Fibroblast of lung (primary cell): Measurements from ENCODE around the gene OR8H1. TPM values are rescaled to one million over a fixed set of nuclear protein-coding genes. Genes with fewer than 3 reads are reported as not detected.

Source experiments
- DNase-seq, 2 donors: peaks; one replicate each; pipeline versions ENCODE4 v3.0.0 to v3.0.0-alpha.2; 2010; ENCODE audit warnings: low read depth in 2 of 2
- H2AFZ ChIP-seq: 2 replicates; pipeline ENCODE4 v1.5.1; 2012; ENCODE audit warnings: low read length, control low read depth, inconsistent platforms
- H3K27ac ChIP-seq: 2 replicates; pipeline ENCODE4 v1.5.1; 2011; ENCODE audit warnings: low read length, control low read depth; ENCODE audit not compliant: insufficient read depth
- H3K27me3 ChIP-seq: 2 replicates; pipeline ENCODE4 v1.5.1; 2011; ENCODE audit warnings: mild to moderate bottlenecking, low read length; ENCODE audit not compliant: control insufficient read depth, insufficient read depth
- H3K36me3 ChIP-seq: 2 replicates; pipeline ENCODE4 v1.5.1; 2011; ENCODE audit warnings: low read length; ENCODE audit not compliant: control insufficient read depth, insufficient read depth
- H3K4me1 ChIP-seq: 2 replicates; pipeline ENCODE4 v1.5.1; 2011; ENCODE audit warnings: low read length; ENCODE audit not compliant: control insufficient read depth, insufficient read depth; ENCODE audit errors: extremely low read depth
- H3K4me2 ChIP-seq: 2 replicates; pipeline ENCODE4 v1.5.1; 2011; ENCODE audit warnings: low read length, control low read depth; ENCODE audit not compliant: insufficient read depth; ENCODE audit errors: extremely low read depth
- H3K4me3 ChIP-seq, 4 experiments: fragments of 200-600 bp in 1 of 4; sonication (generic) in 1 of 4; replicated peaks in 1 of 4; 2 replicates each; pipeline ENCODE4 v1.5.1; 2011 to 2016; ENCODE audit warnings: low read length in 4 of 4, low read depth in 3 of 4, mild to moderate bottlenecking in 3 of 4, control low read depth in 2 of 4, inconsistent platforms in 1 of 4, mixed read lengths in 1 of 4; ENCODE audit not compliant: insufficient read depth in 1 of 4; ENCODE audit errors: control extremely low read depth in 1 of 4
- H3K79me2 ChIP-seq: 2 replicates; pipeline ENCODE4 v1.5.1; 2012; ENCODE audit warnings: mild to moderate bottlenecking, low read length, inconsistent platforms; ENCODE audit not compliant: control insufficient read depth, insufficient read depth
- H3K9ac ChIP-seq: 2 replicates; pipeline ENCODE4 v1.5.1; 2011; ENCODE audit warnings: mild to moderate bottlenecking, low read length, control low read depth; ENCODE audit not compliant: insufficient read depth
- H3K9me3 ChIP-seq: 2 replicates; pipeline ENCODE4 v1.5.1; 2012; ENCODE audit warnings: low read depth, low read length; ENCODE audit not compliant: control insufficient read depth, insufficient read depth
- H4K20me1 ChIP-seq: 2 replicates; pipeline ENCODE4 v1.5.1; 2011; ENCODE audit warnings: low read length; ENCODE audit not compliant: control insufficient read depth, insufficient read depth; ENCODE audit errors: extremely low read depth
- CTCF ChIP-seq, 2 donors: IDR thresholded peaks in 1 of 2; conservative IDR thresholded peaks in 1 of 2; 1 replicate in 1 of 2; 2 replicates in 1 of 2; pipeline ENCODE4 v1.5.1; 2011 to 2012; ENCODE audit warnings: low read length in 2 of 2, control low read depth in 1 of 2, inconsistent platforms in 1 of 2, low read depth in 1 of 2, mild to moderate bottlenecking in 1 of 2
- EZH2 ChIP-seq: IDR thresholded peaks from 2 replicates; pipeline ENCODE4 v1.5.1; 2012; ENCODE audit warnings: low read length, control low read depth, mild to moderate bottlenecking; ENCODE audit errors: missing control alignments
- polyA plus RNA-seq, 2 donors: library from polyadenylated mRNA; depleted of rRNA in 1 of 2; stranded (reverse) in 1 of 2; unstranded in 1 of 2; fragments of >200 nt; gene quantifications; 2 replicates each; pipeline ENCODE4 v1.2.1, GENCODE V29; 2011 to 2012; ENCODE audit warnings: missing spikeins in 1 of 2
- total RNA-seq: library from RNA; depleted of rRNA; stranded (reverse); fragments of >200 nt; gene quantifications from 2 replicates; pipeline ENCODE4 v1.2.1, GENCODE V29; 2014

OR8H1 gene
- total and polyA plus RNA-seq, 2 donors (not counting 1 experiment from before 2014, with no cell fraction given) = not detected

GRCh38 chr11:56251954-56252353 is 40.1 kb downstream of the OR8H1 start, which contains the start of gene OR5T3:
Gene OR5T3 (plus strand): TSS chr11:56252254. CDS start chr11:56252254, 0 bp downstream.
- Histone ChIP-seq H3K27ac (no peak within 1 kb of the TSS), H3K79me2 (no peaks in the 10 kb centered on the region), H2AFZ (no peak within 1 kb of the TSS), H3K4me1 (no peaks in the 10 kb centered on the region), H3K4me3 (no peak within 1 kb of the TSS), H4K20me1 (no peaks in the 10 kb centered on the region), H3K27me3 (no peaks in the 10 kb centered on the region), H3K9me3 (no peaks in the 10 kb centered on the region), H3K9ac (no peak within 1 kb of the TSS), H3K36me3 (no peaks in the 10 kb centered on the region), H3K4me2 (no peak within 1 kb of the TSS)
- DNase-seq = no peak
- no peak for TF ChIP-seq CTCF (conservative IDR thresholded peaks at IDR 0.05 in 1 of 2, IDR thresholded peaks at IDR 0.05 in 1 of 2; ENCODE audit: low read depth in 1 of 2, low read length in 2 of 2)
- TF ChIP-seq EZH2 = no peak

Other genes starting within 250 kb of the OR8H1 start
- under 0.01 TPM in 1 of 2 replicates, not detected in the other for gene OR8I2, start 198.9 kb downstream of the OR8H1 start, total RNA-seq
- gene OR8I2, start 198.9 kb downstream of the OR8H1 start, polyA plus RNA-seq = not detected in 2 replicates
- not detected in 2 replicates for gene OR8H2, start 188.6 kb downstream of the OR8H1 start, total RNA-seq
- gene OR8H2, start 188.6 kb downstream of the OR8H1 start, polyA plus RNA-seq = not detected in 2 replicates
- gene OR8H3, start 169.9 kb downstream of the OR8H1 start, total RNA-seq = not detected in 2 replicates
- gene OR8H3, start 169.9 kb downstream of the OR8H1 start, polyA plus RNA-seq = not detected in 2 replicates
- gene OR8J3, start 152.1 kb downstream of the OR8H1 start, total RNA-seq = not detected in 2 replicates
- not detected in 2 replicates for gene OR8J3, start 152.1 kb downstream of the OR8H1 start, polyA plus RNA-seq
- gene OR8K5, start 131.9 kb downstream of the OR8H1 start, total RNA-seq = not detected in 2 replicates
- not detected in 2 replicates for gene OR8K5, start 131.9 kb downstream of the OR8H1 start, polyA plus RNA-seq
- not detected in 2 replicates for gene OR5J2, start 115.6 kb downstream of the OR8H1 start, total RNA-seq
- gene OR5J2, start 115.6 kb downstream of the OR8H1 start, polyA plus RNA-seq = not detected in 2 replicates
- not detected in 2 replicates for gene OR5T2, start 58.0 kb downstream of the OR8H1 start, total RNA-seq
- not detected in 2 replicates for gene OR5T2, start 58.0 kb downstream of the OR8H1 start, polyA plus RNA-seq
- gene OR5T3, start 40.0 kb downstream of the OR8H1 start, total RNA-seq = not detected in 2 replicates
- not detected in 2 replicates for gene OR5T3, start 40.0 kb downstream of the OR8H1 start, polyA plus RNA-seq
- gene OR5T1, start 18.1 kb downstream of the OR8H1 start, total RNA-seq = not detected in 2 replicates
- gene OR5T1, start 18.1 kb downstream of the OR8H1 start, polyA plus RNA-seq = not detected in 2 replicates
- not detected in 2 replicates for gene OR8K3, start 22.9 kb upstream of the OR8H1 start, total RNA-seq
- gene OR8K3, start 22.9 kb upstream of the OR8H1 start, polyA plus RNA-seq = not detected in 2 replicates
- gene OR8K1, start 53.8 kb upstream of the OR8H1 start, total RNA-seq = not detected in 2 replicates
- gene OR8K1, start 53.8 kb upstream of the OR8H1 start, polyA plus RNA-seq = not detected in 2 replicates
- not detected in 2 replicates for gene OR8J1, start 62.0 kb upstream of the OR8H1 start, total RNA-seq
- gene OR8J1, start 62.0 kb upstream of the OR8H1 start, polyA plus RNA-seq = not detected in 2 replicates
- gene OR8U1, start 83.4 kb upstream of the OR8H1 start, total RNA-seq = not detected in 2 replicates
- not detected in 2 replicates for gene OR8U1, start 83.4 kb upstream of the OR8H1 start, polyA plus RNA-seq
- gene OR5AL1, start 120.4 kb upstream of the OR8H1 start, total RNA-seq = not detected in 2 replicates
- not detected in 2 replicates for gene OR5AL1, start 120.4 kb upstream of the OR8H1 start, polyA plus RNA-seq
- not detected in 2 replicates for gene OR5M3, start 181.1 kb upstream of the OR8H1 start, total RNA-seq
- gene OR5M3, start 181.1 kb upstream of the OR8H1 start, polyA plus RNA-seq = not detected in 2 replicates
- gene OR5M8, start 199.1 kb upstream of the OR8H1 start, total RNA-seq = not detected in 2 replicates
- gene OR5M8, start 199.1 kb upstream of the OR8H1 start, polyA plus RNA-seq = not detected in 2 replicates